ENCODE measurements around the gene GABRD. TPM values are rescaled to one million over a fixed set of nuclear protein-coding genes. Genes with fewer than 3 reads are reported as not detected.

GABRD gene
- total and polyA plus RNA-seq, 9 donors, result 0.35 to 2.2 (median 0.95) TPM

- Histone ChIP-seq H3K27ac (ENCODE audit: low read length) (no peak overlapping the region), H3K27me3 (ENCODE audit: control insufficient read depth, insufficient read depth, low read length) (peaks cover 88% of the 10 kb centered on the region), H3K4me3 (ENCODE audit: low read length) (no peak overlapping the region), H3K4me1 (ENCODE audit: control insufficient read depth, insufficient read depth, low read length) (peaks cover 8% of the 10 kb centered on the region), H3K9me3 (replicated peaks; ENCODE audit: control insufficient read depth, low read depth, low read length) (no peaks in the 10 kb centered on the region), H3K36me3 (ENCODE audit: control insufficient read depth, insufficient read depth, low read length) (no peaks in the 10 kb centered on the region)
- no peak for DNase-seq
- WGBS (ENCODE audit: insufficient coverage), result 6% methylated on average over 17 of the region's 48 CpGs
Observed at GRCh38 chr1:2018217-2019171, 651 bp upstream of the GABRD start.

DNA sequence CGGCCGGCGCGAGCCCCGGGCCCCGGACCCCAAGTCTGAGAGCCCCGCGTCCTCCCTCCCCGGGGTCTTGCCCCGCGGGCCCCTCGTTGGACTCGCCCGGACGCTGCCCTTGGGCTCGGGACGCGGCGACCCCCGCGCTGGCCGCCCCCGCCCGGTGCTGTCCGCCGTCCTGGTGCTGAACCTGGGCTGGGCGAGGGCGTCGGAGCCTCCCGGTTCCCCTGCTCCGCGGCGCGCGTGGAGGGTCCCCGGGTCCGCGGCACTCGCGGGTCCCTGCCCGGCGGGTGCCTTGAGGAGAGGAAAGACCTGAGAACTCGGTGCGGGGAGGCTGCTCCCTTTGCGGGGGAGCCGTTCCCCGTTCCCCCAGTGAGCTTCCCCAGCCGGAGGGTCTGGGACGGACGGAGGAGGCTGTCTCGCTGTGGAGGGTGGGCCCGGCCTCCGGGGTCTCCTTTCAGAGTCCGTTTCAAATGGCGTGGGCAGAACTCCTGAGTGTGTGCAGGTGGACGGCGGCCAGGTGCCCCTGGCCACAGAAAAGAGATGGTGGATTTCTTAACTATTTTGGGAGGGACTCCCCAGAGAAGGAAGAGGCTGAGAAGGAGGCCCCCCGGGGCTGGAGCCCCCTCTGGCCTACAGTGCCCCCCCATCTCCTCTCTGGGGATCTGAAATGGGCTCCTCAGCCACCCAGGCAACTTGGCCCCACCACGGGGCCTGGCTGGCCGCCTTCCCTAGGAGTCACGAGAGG, 595 bp downstream of the GABRD start:
- Histone ChIP-seq H3K4me3 (ENCODE audit: low read length) (no peak overlapping the region), H3K27me3 (ENCODE audit: control insufficient read depth, insufficient read depth, low read length) (peaks cover 80% of the 10 kb centered on the region)

DNA sequence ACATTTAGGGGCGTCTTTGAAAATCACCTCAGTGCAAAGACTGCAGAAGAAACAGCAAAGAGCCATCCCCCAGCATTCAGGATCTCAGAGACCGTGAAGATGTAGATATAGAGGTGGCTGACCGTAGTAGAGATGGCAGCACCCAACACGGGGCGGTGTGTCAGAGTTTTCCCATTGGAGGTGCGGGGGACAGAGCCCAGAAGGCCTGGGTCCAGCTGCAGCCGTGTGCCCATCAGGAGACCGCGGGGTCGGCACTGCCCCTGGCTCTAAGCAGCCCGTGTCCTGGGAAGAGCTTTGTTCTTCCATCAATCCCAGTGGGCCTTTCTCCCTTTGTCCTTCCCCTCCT, 1.1 kb downstream of the GABRD start:
- no peaks in the 10 kb centered on the region for H3K9me3 ChIP-seq (replicated peaks; ENCODE audit: control insufficient read depth, low read depth, low read length)
- peaks cover 14% of the 10 kb centered on the region for H3K4me1 ChIP-seq (ENCODE audit: control insufficient read depth, insufficient read depth, low read length)
- DNase-seq, result no peak
- no peak overlapping the region for H3K4me3 ChIP-seq (ENCODE audit: low read length)
- 69% methylated on average over 10 of the region's 11 CpGs for WGBS (ENCODE audit: insufficient coverage)
- H3K27ac ChIP-seq (ENCODE audit: low read length), result no peak overlapping the region
- H3K27me3 ChIP-seq (ENCODE audit: control insufficient read depth, insufficient read depth, low read length), result peaks cover 75% of the 10 kb centered on the region
- no peaks in the 10 kb centered on the region for H3K36me3 ChIP-seq (ENCODE audit: control insufficient read depth, insufficient read depth, low read length)

More for the DNA sequence above, 595 bp downstream of the GABRD start:
- Histone ChIP-seq H3K27ac (ENCODE audit: low read length) (no peak overlapping the region), H3K36me3 (ENCODE audit: control insufficient read depth, insufficient read depth, low read length) (no peaks in the 10 kb centered on the region), H3K4me1 (ENCODE audit: control insufficient read depth, insufficient read depth, low read length) (peaks cover 8% of the 10 kb centered on the region), H3K9me3 (replicated peaks; ENCODE audit: control insufficient read depth, low read depth, low read length) (no peaks in the 10 kb centered on the region)
- 1% methylated on average over 54 of the region's 61 CpGs for WGBS (ENCODE audit: insufficient coverage)
- peak; percentile 35 for DNase-seq

DNA sequence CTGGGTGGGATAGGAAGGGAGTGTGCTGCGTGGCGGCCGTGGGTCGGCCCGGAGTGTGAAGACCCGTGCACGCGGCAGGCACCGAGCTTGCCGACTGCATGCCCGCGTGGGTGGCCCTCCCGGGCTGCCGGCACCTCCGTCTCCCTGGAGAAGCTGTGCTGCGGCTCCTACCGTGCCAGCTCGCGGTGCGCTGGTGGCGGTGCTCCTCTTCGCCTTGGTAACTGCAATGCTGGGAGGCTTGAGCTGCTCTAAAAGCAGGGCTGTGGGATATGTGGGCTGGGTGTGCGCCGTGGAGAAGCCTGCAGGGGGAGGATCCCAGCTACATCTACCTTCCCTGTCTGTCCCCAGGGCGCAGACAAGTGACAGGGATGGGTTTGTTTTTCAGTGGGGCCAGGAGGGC, 2.4 kb downstream of the GABRD start:
- Histone ChIP-seq H3K4me1 (ENCODE audit: control insufficient read depth, insufficient read depth, low read length) (peaks cover 24% of the 10 kb centered on the region), H3K9me3 (replicated peaks; ENCODE audit: control insufficient read depth, low read depth, low read length) (no peaks in the 10 kb centered on the region), H3K27me3 (ENCODE audit: control insufficient read depth, insufficient read depth, low read length) (peaks cover 64% of the 10 kb centered on the region), H3K27ac (ENCODE audit: low read length) (no peak overlapping the region), H3K4me3 (ENCODE audit: low read length) (no peak overlapping the region), H3K36me3 (ENCODE audit: control insufficient read depth, insufficient read depth, low read length) (no peaks in the 10 kb centered on the region)
- WGBS (ENCODE audit: insufficient coverage), result 84% methylated on average over 21 of the region's 25 CpGs
- no peak for DNase-seq

DNA sequence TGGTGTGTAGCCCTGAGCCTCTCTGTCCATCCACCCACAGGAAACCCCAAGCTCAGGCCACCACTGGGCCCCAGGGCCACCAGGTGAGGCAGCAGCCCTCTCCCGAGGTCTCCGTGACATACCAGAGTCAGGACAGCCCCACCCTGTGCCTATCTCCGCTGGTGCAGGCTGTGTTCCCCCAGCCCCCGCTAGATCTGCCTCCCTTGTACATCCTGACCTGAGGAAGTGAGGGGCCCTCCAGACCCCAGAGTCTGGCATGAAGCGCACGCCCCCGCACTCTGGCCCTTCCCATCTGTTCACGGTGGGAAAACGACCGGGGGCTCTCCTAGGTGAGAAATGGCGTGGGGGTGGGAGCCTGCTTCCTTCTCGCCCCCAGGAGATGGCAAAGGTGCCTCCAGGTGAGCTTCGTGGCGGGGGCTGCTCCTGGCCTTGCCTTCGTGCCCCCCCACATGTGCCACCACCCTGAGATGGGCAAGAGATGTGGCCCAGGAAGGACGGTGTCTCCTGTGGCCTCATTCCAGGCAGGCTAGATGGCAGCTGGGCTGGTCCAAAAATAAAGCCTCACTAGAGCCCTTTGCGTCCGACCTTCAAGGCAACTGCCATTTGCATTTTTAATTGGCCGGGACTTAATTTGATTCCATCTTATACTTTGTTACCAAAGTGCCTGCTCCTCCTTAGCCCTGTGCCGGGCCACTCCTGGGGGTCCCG, 3.1 kb downstream of the GABRD start:
- WGBS (ENCODE audit: insufficient coverage), result 66% methylated on average over 16 of the region's 21 CpGs

GRCh38 chr1:2023187-2023586, 4.0 kb downstream of the GABRD start:
- no peak overlapping the region for H3K27ac ChIP-seq (ENCODE audit: low read length)
- peaks cover 48% of the 10 kb centered on the region for H3K27me3 ChIP-seq (ENCODE audit: control insufficient read depth, insufficient read depth, low read length)
- 71% methylated on average over 5 of the region's 9 CpGs for WGBS (ENCODE audit: insufficient coverage)

More for the DNA sequence above, 3.1 kb downstream of the GABRD start:
- no peak overlapping the region for H3K4me3 ChIP-seq (ENCODE audit: low read length)
- H3K27ac ChIP-seq (ENCODE audit: low read length), result no peak overlapping the region
- H3K36me3 ChIP-seq (ENCODE audit: control insufficient read depth, insufficient read depth, low read length), result no peaks in the 10 kb centered on the region
- no peaks in the 10 kb centered on the region for H3K9me3 ChIP-seq (replicated peaks; ENCODE audit: control insufficient read depth, low read depth, low read length)
- H3K27me3 ChIP-seq (ENCODE audit: control insufficient read depth, insufficient read depth, low read length), result peaks cover 57% of the 10 kb centered on the region
- DNase-seq, result no peak
- peaks cover 24% of the 10 kb centered on the region for H3K4me1 ChIP-seq (ENCODE audit: control insufficient read depth, insufficient read depth, low read length)

GRCh38 chr1:2024451-2024850, 5.3 kb downstream of the GABRD start:
- H3K36me3 ChIP-seq (ENCODE audit: control insufficient read depth, insufficient read depth, low read length), result no peaks in the 10 kb centered on the region

More at GRCh38 chr1:2023187-2023586, 4.0 kb downstream of the GABRD start:
- DNase-seq, result no peak
- Histone ChIP-seq H3K9me3 (replicated peaks; ENCODE audit: control insufficient read depth, low read depth, low read length) (no peaks in the 10 kb centered on the region), H3K4me1 (ENCODE audit: control insufficient read depth, insufficient read depth, low read length) (peaks cover 24% of the 10 kb centered on the region), H3K36me3 (ENCODE audit: control insufficient read depth, insufficient read depth, low read length) (no peaks in the 10 kb centered on the region), H3K4me3 (ENCODE audit: low read length) (no peak overlapping the region)

GRCh38 chr1:2024887-2025286, 5.7 kb downstream of the GABRD start:
- H3K4me1 ChIP-seq (ENCODE audit: control insufficient read depth, insufficient read depth, low read length), result peaks cover 18% of the 10 kb centered on the region
- 85% methylated on average over 18 of the region's 18 CpGs for WGBS (ENCODE audit: insufficient coverage)
- H3K36me3 ChIP-seq (ENCODE audit: control insufficient read depth, insufficient read depth, low read length), result no peaks in the 10 kb centered on the region
- no peak overlapping the region for H3K27ac ChIP-seq (ENCODE audit: low read length)
- H3K4me3 ChIP-seq (ENCODE audit: low read length), result no peak overlapping the region
- no peaks in the 10 kb centered on the region for H3K9me3 ChIP-seq (replicated peaks; ENCODE audit: control insufficient read depth, low read depth, low read length)
- DNase-seq, result no peak
- peaks cover 37% of the 10 kb centered on the region for H3K27me3 ChIP-seq (ENCODE audit: control insufficient read depth, insufficient read depth, low read length)

More at GRCh38 chr1:2024451-2024850, 5.3 kb downstream of the GABRD start:
- Histone ChIP-seq H3K4me1 (ENCODE audit: control insufficient read depth, insufficient read depth, low read length) (peaks cover 20% of the 10 kb centered on the region), H3K9me3 (replicated peaks; ENCODE audit: control insufficient read depth, low read depth, low read length) (no peaks in the 10 kb centered on the region), H3K4me3 (ENCODE audit: low read length) (no peak overlapping the region), H3K27ac (ENCODE audit: low read length) (no peak overlapping the region), H3K27me3 (ENCODE audit: control insufficient read depth, insufficient read depth, low read length) (peaks cover 40% of the 10 kb centered on the region)
- WGBS (ENCODE audit: insufficient coverage), result 87% methylated on average over 5 of the region's 10 CpGs
- DNase-seq, result no peak

DNA sequence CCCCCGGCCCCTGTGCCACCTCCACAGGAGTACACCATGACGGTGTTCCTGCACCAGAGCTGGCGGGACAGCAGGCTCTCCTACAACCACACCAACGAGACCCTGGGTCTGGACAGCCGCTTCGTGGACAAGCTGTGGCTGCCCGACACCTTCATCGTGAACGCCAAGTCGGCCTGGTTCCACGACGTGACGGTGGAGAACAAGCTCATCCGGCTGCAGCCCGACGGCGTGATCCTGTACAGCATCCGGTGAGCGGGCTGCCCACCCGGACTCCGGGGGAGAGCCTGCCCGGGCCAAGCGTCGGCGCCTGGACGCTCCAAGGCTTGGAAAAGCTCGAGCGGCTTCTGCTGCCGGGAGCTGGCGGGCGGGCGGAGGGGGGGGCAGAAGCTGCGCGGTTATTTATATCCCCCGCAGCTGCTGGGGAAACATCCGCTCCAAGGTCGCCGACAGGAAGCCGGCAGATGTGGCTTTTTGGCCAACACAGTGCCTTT, 6.4 kb downstream of the GABRD start:
- no peak overlapping the region for H3K4me3 ChIP-seq (ENCODE audit: low read length)
- no peaks in the 10 kb centered on the region for H3K9me3 ChIP-seq (replicated peaks; ENCODE audit: control insufficient read depth, low read depth, low read length)
- DNase-seq, result peak; percentile 81
- peaks cover 16% of the 10 kb centered on the region for H3K4me1 ChIP-seq (ENCODE audit: control insufficient read depth, insufficient read depth, low read length)
- H3K27me3 ChIP-seq (ENCODE audit: control insufficient read depth, insufficient read depth, low read length), result peaks cover 30% of the 10 kb centered on the region
- H3K36me3 ChIP-seq (ENCODE audit: control insufficient read depth, insufficient read depth, low read length), result no peaks in the 10 kb centered on the region
- WGBS (ENCODE audit: insufficient coverage), result 33% methylated on average over 32 of the region's 39 CpGs
- H3K27ac ChIP-seq (ENCODE audit: low read length), result peak overlapping the region; percentile 55

Measured in muscle of leg (tissue), 11 donors.